IMR-90 (cell line): ENCODE data around the gene PPIL3. TPM values are rescaled to one million over a fixed set of nuclear protein-coding genes. Genes with fewer than 3 reads are reported as not detected.

ENCODE experiments used
- ATAC-seq: fragments of 200-7000 bp; cut with Tn5 transposase; 2 replicates; pipeline ENCODE4 v1.9.1; 2020; ENCODE audit warnings: low read depth, mild to moderate bottlenecking, moderate library complexity
- BruUV-seq: library from RNA; stranded (reverse); fragments of 400-500 nt; replicated peaks from 2 replicates; lab custom pipeline; 2021; lab: Mats Ljungman, UMichigan
- CTCF ChIA-PET: fragments of 300-600 bp; formaldehyde crosslinking; extraction: SDS; loops from one replicate; lab custom pipeline; 2021; ENCODE audit warnings: antibody characterized with exemption; lab: Yijun Ruan, JAX
- POLR2A ChIA-PET: fragments of 300-600 bp; sonication (Branson Sonifier 250); formaldehyde crosslinking; loops from one replicate; lab custom pipeline; 2022; ENCODE audit warnings: antibody characterized with exemption; ENCODE audit not compliant: unreplicated experiment; lab: Charles Lee
- DNase-seq: peaks from one replicate; pipeline ENCODE4 v3.0.0; 2013
- H2AFZ ChIP-seq: replicated peaks from 2 replicates; pipeline ENCODE3; 2013; ENCODE audit warnings: low read length, mild to moderate bottlenecking; ENCODE audit not compliant: poor library complexity
- H2AK5ac ChIP-seq: 2 replicates; pipeline ENCODE4 v1.6.1; 2013; ENCODE audit warnings: low read depth, low read length, inconsistent platforms
- H2AK9ac ChIP-seq: replicated peaks from 2 replicates; pipeline ENCODE3; 2013; ENCODE audit warnings: mild to moderate bottlenecking, low read depth, low read length, moderate library complexity; ENCODE audit not compliant: poor library complexity
- H2BK120ac ChIP-seq: 2 replicates; pipeline ENCODE4 v1.6.1; 2013; ENCODE audit warnings: low read depth, low read length, inconsistent platforms
- H2BK15ac ChIP-seq: 3 replicates; pipeline ENCODE4 v1.6.1; 2013; ENCODE audit warnings: low read depth, low read length, inconsistent platforms
- H2BK20ac ChIP-seq: 2 replicates; pipeline ENCODE4 v1.6.1; 2013; ENCODE audit warnings: low read depth, mild to moderate bottlenecking, inconsistent platforms, low read length, moderate library complexity
- H2BK5ac ChIP-seq: 2 replicates; pipeline ENCODE4 v1.6.1; 2013; ENCODE audit warnings: mild to moderate bottlenecking, low read depth, low read length, inconsistent platforms; ENCODE audit not compliant: poor library complexity, severe bottlenecking
- H3K14ac ChIP-seq: replicated peaks from 2 replicates; pipeline ENCODE4 v1.6.1; 2013; ENCODE audit warnings: low read depth, low read length, inconsistent platforms
- H3K18ac ChIP-seq: 2 replicates; pipeline ENCODE4 v1.6.1; 2013; ENCODE audit warnings: low read depth, low read length, control low read depth
- H3K23ac ChIP-seq: 2 replicates; pipeline ENCODE4 v1.6.1; 2013; ENCODE audit warnings: low read depth, low read length, inconsistent platforms
- H3K27ac ChIP-seq: 2 replicates; pipeline ENCODE4 v1.5.1; 2013; ENCODE audit warnings: mild to moderate bottlenecking, control low read depth, low read length; ENCODE audit not compliant: insufficient read depth
- H3K27me3 ChIP-seq: 2 replicates; pipeline ENCODE4 v1.6.1; 2013; ENCODE audit warnings: low read length; ENCODE audit not compliant: control insufficient read depth, insufficient read depth
- H3K36me3 ChIP-seq: 2 replicates; pipeline ENCODE4 v1.6.1; 2013; ENCODE audit warnings: low read length, mixed read lengths; ENCODE audit not compliant: control insufficient read depth, insufficient read depth
- H3K4ac ChIP-seq: 2 replicates; pipeline ENCODE4 v1.6.1; 2013; ENCODE audit warnings: low read depth, low read length, inconsistent platforms
- H3K4me1 ChIP-seq: 2 replicates; pipeline ENCODE4 v1.6.1; 2013; ENCODE audit warnings: low read length, mixed read lengths; ENCODE audit not compliant: control insufficient read depth, insufficient read depth
- H3K4me2 ChIP-seq: 2 replicates; pipeline ENCODE4 v1.6.1; 2013; ENCODE audit warnings: low read depth, mild to moderate bottlenecking, control low read depth, low read length, moderate library complexity
- H3K4me3 ChIP-seq: 2 replicates; pipeline ENCODE4 v1.5.1; 2013; ENCODE audit warnings: low read depth, mild to moderate bottlenecking, control low read depth, low read length, moderate library complexity; ENCODE audit not compliant: insufficient read depth
- H3K56ac ChIP-seq: 2 replicates; pipeline ENCODE4 v1.6.1; 2013; ENCODE audit warnings: low read length, inconsistent platforms; ENCODE audit not compliant: insufficient read depth; ENCODE audit errors: extremely low read depth
- H3K79me1 ChIP-seq, 2 experiments: 2 replicates each; pipeline ENCODE4 v1.6.1; 2013; ENCODE audit warnings: low read length in 2 of 2, inconsistent platforms in 1 of 2, low read depth in 1 of 2
- H3K9ac ChIP-seq: 2 replicates; pipeline ENCODE4 v1.6.1; 2013; ENCODE audit warnings: low read depth, low read length, control low read depth
- H3K9me1 ChIP-seq: 2 replicates; pipeline ENCODE4 v1.6.1; 2013; ENCODE audit warnings: low read length, inconsistent platforms; ENCODE audit not compliant: insufficient read depth
- H3K9me3 ChIP-seq: 2 replicates; pipeline ENCODE4 v1.6.1; 2013; ENCODE audit warnings: low read length; ENCODE audit not compliant: control insufficient read depth, insufficient read depth
- H4K20me1 ChIP-seq: 2 replicates; pipeline ENCODE4 v1.6.1; 2013; ENCODE audit warnings: low read length, inconsistent platforms; ENCODE audit not compliant: insufficient read depth
- H4K5ac ChIP-seq: 2 replicates; pipeline ENCODE4 v1.6.1; 2013; ENCODE audit warnings: mild to moderate bottlenecking, low read depth, low read length, control low read depth
- H4K8ac ChIP-seq, 2 experiments: 2 replicates each; pipeline ENCODE4 v1.6.1; 2013; ENCODE audit warnings: low read depth in 2 of 2, low read length in 2 of 2, control low read depth in 1 of 2, inconsistent platforms in 1 of 2
- H4K91ac ChIP-seq: 2 replicates; pipeline ENCODE4 v1.6.1; 2013; ENCODE audit warnings: low read depth, low read length, inconsistent platforms; ENCODE audit not compliant: insufficient read depth
- CEBPB ChIP-seq: IDR thresholded peaks from 2 replicates; pipeline ENCODE4 v1.6.1; 2012; ENCODE audit warnings: low read depth, low read length, improper control_type of control experiment
- CHD1 ChIP-seq: IDR thresholded peaks from 2 replicates; pipeline ENCODE4 v1.6.1; 2012; ENCODE audit warnings: low read depth, low read length, improper control_type of control experiment
- FOS ChIP-seq: fragments of 150-350 bp; IDR thresholded peaks from 2 replicates; pipeline ENCODE4 v1.6.1; 2016; ENCODE audit warnings: low read depth, low read length
- MAFK ChIP-seq: IDR thresholded peaks from 2 replicates; pipeline ENCODE4 v1.6.1; 2012; ENCODE audit warnings: low read depth, low read length, improper control_type of control experiment
- MAZ ChIP-seq: IDR thresholded peaks from 2 replicates; pipeline ENCODE4 v1.6.1; 2012; ENCODE audit warnings: low read depth, mild to moderate bottlenecking, low read length, improper control_type of control experiment, moderate library complexity, borderline replicate concordance
- POLR2A ChIP-seq: IDR thresholded peaks from 2 replicates; pipeline ENCODE4 v1.6.1; 2012; ENCODE audit warnings: mild to moderate bottlenecking, low read depth, low read length
- RAD21 ChIP-seq: IDR thresholded peaks from 2 replicates; pipeline ENCODE4 v1.6.1; 2012; ENCODE audit warnings: low read length, improper control_type of control experiment
- RFX5 ChIP-seq: IDR thresholded peaks from 2 replicates; pipeline ENCODE4 v1.8.0; 2012; ENCODE audit warnings: low read depth, mild to moderate bottlenecking, low read length, moderate library complexity
- SMC3 ChIP-seq: fragments of 150-350 bp; IDR thresholded peaks from 2 replicates; pipeline ENCODE4 v1.6.1; 2016; ENCODE audit warnings: low read depth, mild to moderate bottlenecking, antibody characterized with exemption, low read length, moderate library complexity
- USF2 ChIP-seq: fragments of 150-350 bp; IDR thresholded peaks from 2 replicates; pipeline ENCODE4 v1.6.1; 2017; ENCODE audit warnings: mild to moderate bottlenecking, antibody characterized with exemption, low read length, low read depth
- WGBS, 2 experiments: methylation state at CpG; one replicate each; pipeline versions ENCODE4 v1.1.5 to v1.1.7; 2013; ENCODE audit warnings: missing lambda C conversion rate in 2 of 2; ENCODE audit not compliant: insufficient read length in 1 of 2; ENCODE audit errors: extremely low coverage in 2 of 2; 5-methylcytosine and 5-hydroxymethylcytosine counted together
- dilution Hi-C: fragments of 300-500 bp; cut with HindIII; formaldehyde crosslinking; loops from one replicate; pipeline ENCODE4 v1.14.3; 2018; ENCODE audit warnings: low sequenced_read_pairs; ENCODE audit not compliant: unreplicated experiment
- in situ Hi-C: fragments of 300-500 bp; cut with MboI; formaldehyde crosslinking; loops from 3 replicates; pipeline ENCODE4 v1.14.3; 2019; ENCODE audit warnings: low sequenced_read_pairs, inconsistent platforms, mixed read lengths
- intact Hi-C: fragments of 100-400 bp; cut with micrococcal nuclease; formaldehyde crosslinking; loops from 2 replicates; pipeline ENCODE4 v1.10.0; 2022
- polyA plus RNA-seq, 3 experiments: library from polyadenylated mRNA; depleted of rRNA; stranded (reverse); fragments of >200 nt; gene quantifications; 2 replicates each; pipeline ENCODE4 v1.2.3, GENCODE V29; 2012; ENCODE audit warnings: low replicate concordance in 1 of 3
- total RNA-seq: library from RNA; depleted of rRNA; stranded (reverse); fragments of >200 nt; gene quantifications from 2 replicates; pipeline ENCODE4 v1.2.3, GENCODE V29; 2012

Gene PPIL3
- total and polyA plus RNA-seq, 2 of the 4 experiments (the other 2 are of a cell fraction): 35.1 to 47.9 TPM

GRCh38 chr2:200873560-200873959, 15.3 kb downstream of the PPIL3 start:
- H3K36me3 ChIP-seq: peaks cover 17% of the 10 kb centered on the region
- dilution Hi-C loops: no loop called here
- no peaks in the 10 kb centered on the region for H3K9me3 ChIP-seq
- no peaks in the 10 kb centered on the region for H3K4me1 ChIP-seq
- H4K20me1 ChIP-seq: no peaks in the 10 kb centered on the region
- H2AK5ac ChIP-seq: no peak overlapping the region
- H3K79me1 ChIP-seq: peaks cover 0 to 4% of the 10 kb centered on the region in 2 experiments; a peak in 1 of 4 replicates
- ATAC-seq: no peak
- no peak overlapping the region for H3K9ac ChIP-seq
- H3K4me3 ChIP-seq: no peak overlapping the region
- in situ Hi-C loops: no loop called here
- 100% methylated on average over 4 of the region's 6 CpGs; no CpG with 5 or more reads in 1 of the 2 experiments for WGBS, 2 experiments
- no peak overlapping the region for H3K14ac ChIP-seq
- H2AFZ ChIP-seq: no peak overlapping the region
- H3K27me3 ChIP-seq: no peaks in the 10 kb centered on the region
- H3K18ac ChIP-seq: no peak overlapping the region
- CTCF ChIA-PET: no interaction called here
- H4K5ac ChIP-seq: no peak overlapping the region
- intact Hi-C loops: no loop called here
- H2BK5ac ChIP-seq: no peak overlapping the region
- H3K56ac ChIP-seq: no peak overlapping the region
- TF ChIP-seq USF2 (no peak), CHD1 (no peak), MAFK (no peak), POLR2A (no peak), MAZ (no peak), CEBPB (no peak), FOS (no peak), RAD21 (no peak), SMC3 (no peak), RFX5 (no peak)
- H3K4me2 ChIP-seq: no peak overlapping the region
- no TSS peak for BruUV-seq
- H4K8ac ChIP-seq: no peak overlapping the region
- no peak overlapping the region for H4K91ac ChIP-seq
- no peak overlapping the region for H2BK20ac ChIP-seq
- no peak overlapping the region for H2BK120ac ChIP-seq
- no peaks in the 10 kb centered on the region for H3K9me1 ChIP-seq
- H2BK15ac ChIP-seq: no peak overlapping the region
- no peak overlapping the region for H2AK9ac ChIP-seq
- no peak overlapping the region for H3K27ac ChIP-seq
- POLR2A ChIA-PET: no interaction called here
- DNase-seq: no peak
- no peak overlapping the region for H3K23ac ChIP-seq
- H3K4ac ChIP-seq: no peak overlapping the region
